Hepatic stellate cell (primary cell): ENCODE results near the gene PTPRN2.
"Not testable (repeated sequence)": the region's sequence is repeated elsewhere in the genome, so short reads cannot be mapped to it uniquely, and the experiment has no call there.

Experiments
- DNase-seq: peaks from one replicate; pipeline ENCODE4 v3.0.0; 2011; ENCODE audit warnings: low spot score

PTPRN2 gene

GRCh38 chr7:158264881-158265742 lies 322.5 kb downstream of the PTPRN2 start:
- DNase-seq: no peak

GRCh38 chr7:158263964-158264748 lies 323.5 kb downstream of the PTPRN2 start:
- DNase-seq: no peak

GRCh38 chr7:158263110-158263963 lies 324.3 kb downstream of the PTPRN2 start:
- no peak for DNase-seq

- no peak for DNase-seq
Observed at GRCh38 chr7:158262284-158263109, 325.1 kb downstream of the PTPRN2 start.

- DNase-seq: no peak
Observed at GRCh38 chr7:158261362-158262235, 326.0 kb downstream of the PTPRN2 start.

GRCh38 chr7:158260567-158261361 lies 326.9 kb downstream of the PTPRN2 start:
- DNase-seq: no peak

GRCh38 chr7:158259671-158260418 lies 327.8 kb downstream of the PTPRN2 start:
- DNase-seq: no peak

GRCh38 chr7:158259141-158259540 lies 328.5 kb downstream of the PTPRN2 start:
- DNase-seq: no peak

GRCh38 chr7:158258411-158259130 lies 329.1 kb downstream of the PTPRN2 start:
- DNase-seq: no peak

GRCh38 chr7:158257516-158258410 lies 329.9 kb downstream of the PTPRN2 start:
- DNase-seq: no peak

GRCh38 chr7:158257001-158257400 lies 330.6 kb downstream of the PTPRN2 start:
- no peak for DNase-seq

- no peak for DNase-seq
Observed at GRCh38 chr7:158256091-158256816, 331.4 kb downstream of the PTPRN2 start.

GRCh38 chr7:158255558-158255957 lies 332.1 kb downstream of the PTPRN2 start:
- DNase-seq: no peak

GRCh38 chr7:158255156-158255555 lies 332.5 kb downstream of the PTPRN2 start:
- no peak for DNase-seq

GRCh38 chr7:158253670-158254045 lies 334.0 kb downstream of the PTPRN2 start:
- DNase-seq: not testable (repeated sequence)
